Mucosa of gallbladder (tissue), 1 donor: Measurements from ENCODE around the gene PTPRM. TPM values are rescaled to one million over a fixed set of nuclear protein-coding genes. Genes with fewer than 3 reads are reported as not detected.

Source experiments
- DNase-seq: peaks from one replicate; pipeline ENCODE4 v3.0.0-alpha.2; 2020; ENCODE audit warnings: low spot score
- total RNA-seq: library from RNA; stranded (reverse); gene quantifications from one replicate; pipeline ENCODE4 v1.2.1, GENCODE V29; 2021
- donor health status: DM: no; HTN: no; CAD: no.

The PTPRM gene
- total RNA-seq, 1 donor from 2014 or later: 61.5 TPM

DNA sequence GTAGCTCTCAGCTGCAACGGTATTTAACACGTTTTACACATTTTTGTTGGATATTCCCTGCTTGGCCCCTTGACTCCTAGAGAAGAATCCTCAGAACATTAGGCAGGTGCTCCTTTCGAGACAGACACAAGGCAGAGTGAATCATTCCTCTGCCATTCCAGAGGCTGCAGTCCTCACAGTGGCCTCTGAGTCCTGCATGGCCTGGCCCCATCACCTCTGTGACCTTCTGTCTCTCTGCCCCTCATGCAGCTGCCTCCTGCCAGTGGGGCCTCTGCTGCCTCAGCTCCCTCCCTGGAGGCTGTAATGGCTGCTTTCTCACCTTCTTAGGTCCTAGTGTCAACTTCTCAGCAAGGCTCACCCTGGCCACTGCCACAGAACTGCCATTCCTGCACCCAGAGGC, 101.3 kb downstream of the PTPRM start:
- DNase-seq: no peak

DNA sequence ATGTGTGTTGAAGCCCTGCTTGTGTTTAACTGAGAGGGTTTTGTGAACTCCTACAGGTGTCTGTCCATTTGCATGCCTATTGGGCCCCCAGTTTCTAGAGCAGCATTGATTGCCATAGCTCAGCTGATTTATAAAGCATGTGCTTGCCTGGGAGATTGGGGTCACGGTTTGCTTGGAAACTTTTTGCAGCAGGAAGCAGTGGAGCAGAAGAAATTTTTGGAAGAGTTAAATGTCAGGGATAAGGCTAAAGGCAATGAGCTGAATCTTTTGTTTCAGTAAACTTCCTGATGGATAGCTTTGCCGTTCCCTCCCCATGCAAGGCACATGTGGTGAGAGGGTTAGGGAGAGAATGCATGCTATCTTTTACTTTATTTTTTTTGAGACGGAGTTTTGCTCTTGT, 102.2 kb downstream of the PTPRM start:
- no peak for DNase-seq

DNA sequence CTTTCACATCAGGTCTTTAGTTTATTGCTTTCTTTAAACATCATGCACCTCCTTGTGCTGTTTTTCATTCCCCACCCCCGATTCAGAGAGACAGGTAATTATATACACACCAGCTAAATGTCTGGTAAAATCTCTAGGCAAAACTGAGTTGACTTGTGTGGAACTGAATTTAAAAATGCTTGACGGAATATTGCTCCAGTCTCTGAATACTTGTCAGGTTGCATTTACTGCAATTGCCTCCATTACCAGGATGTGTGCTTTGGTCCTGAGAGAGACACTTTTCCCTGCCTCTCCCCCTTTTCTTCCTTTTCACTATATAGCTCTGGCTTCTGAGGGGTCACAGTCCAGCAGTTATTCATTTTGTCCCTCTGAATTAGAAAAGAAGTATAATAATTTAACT, 104.0 kb downstream of the PTPRM start:
- DNase-seq: no peak

DNA sequence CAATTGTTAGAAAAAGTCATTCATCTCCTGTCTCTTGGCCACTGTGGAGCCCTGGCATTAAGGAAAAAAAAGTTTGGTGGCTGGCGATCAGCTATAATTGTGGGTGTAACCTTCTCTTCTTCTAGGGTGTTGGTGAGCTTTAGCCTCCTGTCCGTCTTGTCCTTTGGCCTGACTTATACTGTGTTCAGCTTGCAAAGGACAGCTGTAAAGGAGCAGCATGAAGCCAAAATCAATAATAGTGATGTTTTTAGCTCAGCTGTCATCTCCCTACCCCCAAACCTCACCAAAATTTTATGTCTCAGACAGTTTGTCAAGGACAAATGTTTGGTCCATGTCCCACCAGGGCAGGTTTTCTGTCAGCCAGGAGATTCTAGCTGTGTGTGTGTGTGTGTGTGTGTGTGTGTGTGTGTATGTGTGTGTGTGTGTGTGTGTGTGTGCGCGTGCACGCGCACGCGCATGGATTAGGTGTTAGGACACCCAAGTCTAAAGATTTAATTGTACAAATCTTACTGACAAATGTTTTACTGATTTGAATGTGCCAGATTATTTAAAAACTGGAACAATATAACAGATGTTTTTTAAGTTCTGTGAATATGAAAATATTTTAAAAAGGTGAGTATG, 109.2 kb downstream of the PTPRM start:
- DNase-seq: no peak

DNA sequence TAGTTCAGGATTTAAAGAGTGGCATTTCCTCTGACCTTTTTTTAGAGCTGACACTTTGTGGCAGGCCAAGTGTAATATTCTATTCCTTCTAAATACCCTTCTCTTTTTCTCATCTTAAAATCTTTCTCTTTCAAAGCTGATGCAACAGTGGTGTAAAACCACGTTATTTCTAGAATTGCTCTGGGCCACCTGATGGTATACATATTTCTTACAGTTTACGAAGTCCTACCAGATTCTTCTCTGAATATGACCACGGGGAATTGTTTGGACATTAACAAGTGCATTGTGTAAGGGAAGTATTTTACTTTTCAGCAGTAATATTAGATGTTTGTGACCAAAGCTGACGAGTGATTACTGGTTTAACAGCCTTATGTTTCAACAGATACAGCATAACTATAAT, 109.9 kb downstream of the PTPRM start:
- DNase-seq: no peak

DNA sequence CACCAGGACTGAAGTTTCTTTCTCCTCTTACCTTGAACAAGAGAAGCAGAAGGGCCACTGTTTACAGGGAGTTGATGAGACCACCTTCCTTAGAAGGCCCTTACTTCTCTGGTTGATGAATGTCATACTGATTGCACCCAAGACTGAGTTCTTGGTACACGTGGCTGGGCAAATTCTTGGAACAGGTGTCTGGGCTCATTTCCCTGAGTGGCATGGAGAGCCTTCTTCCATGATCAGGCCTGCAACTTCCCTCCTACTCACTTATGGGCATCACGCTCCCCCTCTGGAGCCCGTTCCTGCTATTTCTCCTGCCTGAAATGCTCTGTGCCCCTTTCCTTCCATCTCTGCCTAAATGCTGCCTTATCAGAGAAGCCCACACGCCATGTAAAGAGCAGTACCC, 110.3 kb downstream of the PTPRM start:
- DNase-seq: no peak

DNA sequence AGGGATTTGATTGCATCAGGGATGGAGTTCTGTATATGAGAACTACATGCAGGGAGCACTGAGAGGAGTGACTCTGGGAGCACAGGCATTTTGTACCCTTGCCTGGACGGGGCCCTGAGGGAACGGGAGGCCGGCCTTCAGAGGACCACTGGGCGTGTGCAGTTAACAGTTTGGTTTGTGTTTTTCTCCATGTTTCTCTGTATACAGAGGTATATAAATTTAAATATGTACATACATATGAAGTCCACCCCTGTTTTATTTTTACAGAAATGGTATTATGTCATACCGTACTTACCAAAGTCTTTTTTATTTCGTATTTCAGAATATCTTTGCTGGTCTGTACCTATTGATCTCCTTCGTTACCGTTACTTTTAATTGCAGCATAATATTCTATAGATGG, 111.3 kb downstream of the PTPRM start:
- DNase-seq: no peak

DNA sequence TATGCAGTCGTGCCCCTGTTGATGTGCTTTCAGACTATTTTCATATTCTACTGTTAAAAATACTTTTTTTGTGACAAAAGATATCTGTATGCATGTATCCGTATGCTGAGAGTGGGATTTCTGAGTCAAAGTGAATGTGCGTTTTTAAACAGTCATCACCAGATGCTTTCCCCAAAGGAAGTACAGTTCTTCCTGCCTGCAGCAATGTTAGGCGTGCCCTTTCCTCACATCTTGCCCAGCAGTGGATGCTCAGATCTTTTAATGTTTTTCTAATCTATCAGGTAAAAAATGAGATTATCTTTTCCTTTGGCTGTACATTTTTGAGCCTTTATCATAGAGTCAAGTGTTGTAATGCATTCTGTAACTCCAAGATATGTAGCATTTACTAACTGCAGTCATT, 111.7 kb downstream of the PTPRM start:
- no peak for DNase-seq

DNA sequence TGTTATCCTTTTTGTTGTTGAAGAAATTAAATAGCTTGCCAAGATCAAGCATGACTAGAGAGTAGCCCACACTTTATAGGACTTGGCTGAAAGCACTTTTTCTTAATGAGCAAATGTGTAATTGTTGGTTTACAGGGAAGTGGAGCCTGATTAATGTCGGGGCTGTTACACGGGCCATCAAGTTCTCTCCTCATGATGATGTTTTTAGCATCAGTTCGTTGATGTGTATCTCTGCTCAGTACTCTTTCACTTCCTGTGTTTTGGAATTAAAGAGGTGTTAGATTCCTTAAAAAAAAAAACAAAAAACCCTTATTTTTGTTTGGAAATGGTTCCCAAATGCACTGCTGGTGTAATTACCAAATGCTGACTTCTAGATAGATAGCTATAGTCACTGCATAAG, 114.2 kb downstream of the PTPRM start:
- no peak for DNase-seq

DNA sequence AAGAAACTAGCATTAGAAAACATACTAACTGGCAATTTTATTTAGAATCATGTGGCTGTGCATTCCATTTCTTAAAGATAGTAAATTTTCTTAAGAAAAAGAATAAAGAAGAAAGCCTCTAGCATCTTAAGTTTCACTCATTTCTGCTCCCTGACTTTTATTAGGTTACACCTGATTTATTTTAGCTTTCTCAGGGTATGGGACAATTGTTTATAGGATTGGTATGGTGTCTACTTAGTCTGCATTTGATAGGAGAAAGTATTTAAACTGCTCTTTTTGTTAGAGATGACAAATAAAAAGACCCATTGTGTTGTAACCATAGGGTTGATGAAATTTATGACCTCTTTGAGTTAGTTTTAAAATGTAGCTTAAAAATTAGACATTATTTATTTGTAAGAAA, 115.2 kb downstream of the PTPRM start:
- DNase-seq: no peak

DNA sequence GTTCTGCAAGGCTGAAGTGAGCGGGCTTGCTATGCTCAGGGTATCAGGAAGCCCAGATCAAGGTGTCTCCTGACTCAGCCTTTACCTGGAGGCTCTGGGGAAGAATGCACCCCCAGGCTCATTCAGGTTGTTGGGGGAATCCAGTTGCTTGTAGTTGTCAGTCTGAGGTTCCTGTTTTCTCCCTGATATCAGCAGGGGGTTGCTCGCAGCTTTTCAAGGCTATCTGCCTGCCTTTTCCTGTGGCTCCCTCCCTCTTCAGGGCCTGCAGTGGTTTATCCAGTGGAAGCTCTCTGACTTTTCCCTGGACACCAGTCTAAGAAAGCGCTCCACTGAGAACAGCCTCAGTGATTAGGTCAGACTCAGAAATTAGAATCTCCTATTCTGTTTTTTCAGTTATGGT, 116.6 kb downstream of the PTPRM start:
- DNase-seq: no peak

DNA sequence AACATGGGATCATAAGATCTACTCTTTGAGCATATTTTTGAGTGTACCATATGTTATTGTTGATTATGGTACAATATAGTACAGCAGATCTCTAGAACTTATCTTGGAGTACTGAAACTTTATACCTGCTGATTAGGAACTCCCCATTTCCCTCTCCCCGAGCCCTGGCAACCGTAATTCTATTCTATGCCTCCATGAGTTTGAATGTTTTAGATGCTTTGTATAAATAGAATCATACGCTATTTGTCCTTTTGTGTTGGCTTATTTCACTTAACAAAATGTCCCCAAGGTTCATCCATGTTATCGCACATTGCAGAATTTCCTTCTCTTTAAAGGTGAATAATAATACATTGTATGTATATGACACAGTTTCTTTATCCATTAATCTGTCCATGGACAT, 117.2 kb downstream of the PTPRM start:
- no peak for DNase-seq

DNA sequence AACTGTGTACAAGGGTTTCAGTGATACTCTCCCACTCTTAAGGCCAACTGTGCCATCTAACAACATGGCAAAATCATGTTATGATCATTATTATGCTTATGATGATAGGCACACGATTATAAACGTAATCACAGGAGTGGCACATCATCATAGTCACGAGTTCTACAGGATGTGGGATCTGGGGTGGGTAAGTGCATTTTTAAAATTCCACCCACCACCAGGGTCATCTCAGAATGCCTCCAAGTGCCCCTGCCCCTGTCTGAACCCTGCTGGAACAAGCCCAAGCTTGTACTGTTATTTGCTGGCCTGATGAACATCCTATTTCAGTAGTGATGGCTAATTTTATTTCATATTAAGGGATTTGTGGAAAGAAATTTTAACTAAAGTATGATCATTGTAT, 117.8 kb downstream of the PTPRM start:
- DNase-seq: no peak

DNA sequence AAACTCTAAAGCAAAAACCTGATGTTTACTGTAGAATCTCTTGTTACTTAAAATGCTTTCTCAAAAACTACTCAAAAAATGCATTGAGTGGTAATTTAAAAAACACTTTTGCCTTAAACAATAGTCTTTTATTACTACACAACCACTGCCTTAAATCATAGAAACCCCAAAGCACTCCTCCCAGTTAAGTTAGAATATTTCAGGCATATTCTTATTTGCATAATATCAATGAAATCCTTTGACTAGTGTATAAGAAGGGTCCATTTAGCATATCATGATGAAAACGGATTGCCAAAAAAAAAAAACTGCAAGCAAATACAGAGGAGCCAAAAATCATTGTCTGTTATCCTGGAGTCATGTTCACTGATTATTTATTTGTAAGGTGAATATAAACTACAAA, 119.2 kb downstream of the PTPRM start:
- DNase-seq: no peak

DNA sequence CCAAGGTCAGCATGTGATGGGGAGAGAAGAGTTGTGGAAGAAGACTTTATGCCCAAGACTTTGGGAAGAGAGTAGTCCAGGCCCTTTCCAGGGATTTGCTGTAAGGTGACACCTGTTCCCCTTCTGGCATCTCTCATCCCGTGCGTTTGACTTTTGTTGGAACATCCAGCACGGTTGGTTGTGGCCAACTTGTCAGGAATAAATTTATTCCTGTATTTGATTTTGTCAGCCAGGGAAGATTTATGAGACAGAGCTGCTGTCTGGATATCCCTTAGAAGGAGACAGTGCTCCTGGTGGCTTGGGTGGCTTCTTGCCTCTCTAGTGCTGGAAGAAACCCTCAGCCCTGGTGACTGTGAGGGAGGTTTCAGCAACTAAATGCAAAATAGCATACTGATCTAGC, 121.5 kb downstream of the PTPRM start:
- DNase-seq: no peak

DNA sequence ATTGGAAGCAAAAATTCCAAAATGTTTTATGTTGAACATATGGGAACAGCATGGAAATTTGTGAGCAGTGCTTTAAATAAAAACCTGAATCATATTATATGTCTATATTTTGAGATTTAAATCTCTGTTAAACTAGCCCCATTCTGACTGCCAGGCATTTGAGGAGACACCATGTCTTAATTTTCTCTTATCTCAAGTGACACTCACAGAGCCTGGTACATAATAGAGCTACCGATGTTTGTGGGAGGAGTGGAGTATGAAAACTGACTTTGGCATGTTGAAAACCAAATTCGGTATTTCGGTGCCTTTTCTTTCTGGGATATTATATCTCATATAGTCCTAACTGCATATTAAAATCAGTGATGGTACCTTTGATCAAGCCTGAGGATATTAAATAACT, 124.1 kb downstream of the PTPRM start:
- no peak for DNase-seq

DNA sequence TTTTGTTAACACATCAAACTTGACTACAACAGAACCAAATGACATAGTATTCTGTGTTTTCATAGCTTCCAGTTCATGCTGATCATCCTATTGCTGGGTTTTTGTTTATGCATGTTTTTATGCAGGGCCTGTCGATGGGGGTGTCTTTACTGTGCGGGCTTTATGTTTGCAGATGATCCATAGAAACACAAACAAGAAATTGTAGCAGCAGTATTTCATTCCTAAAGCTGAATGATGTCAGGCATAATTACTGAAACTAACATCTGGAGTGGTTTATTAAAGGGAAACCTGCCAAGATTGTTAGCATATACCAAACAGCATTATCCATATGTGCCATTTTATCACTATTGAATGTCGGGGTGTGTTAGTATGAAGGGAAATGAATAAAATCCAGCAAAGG, 129.7 kb downstream of the PTPRM start:
- no peak for DNase-seq

DNA sequence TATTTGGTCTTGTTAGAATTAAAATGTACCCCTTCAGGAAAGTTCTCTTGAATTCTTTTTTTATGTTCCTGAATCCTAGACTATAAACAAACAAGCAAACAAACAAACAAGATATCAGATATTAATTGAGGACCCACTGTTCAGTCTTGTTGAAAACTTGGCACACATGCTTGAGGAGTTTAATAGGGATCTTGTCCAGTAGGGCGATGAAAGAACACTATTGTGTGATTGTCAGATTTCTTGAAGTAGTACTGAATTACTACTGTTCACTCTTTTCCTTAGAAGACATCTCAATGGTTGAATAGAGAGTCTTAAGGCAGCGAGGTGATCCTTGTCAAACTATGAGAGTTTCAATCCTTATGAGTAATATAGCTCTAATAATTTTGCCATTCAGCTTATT, 130.2 kb downstream of the PTPRM start:
- no peak for DNase-seq

DNA sequence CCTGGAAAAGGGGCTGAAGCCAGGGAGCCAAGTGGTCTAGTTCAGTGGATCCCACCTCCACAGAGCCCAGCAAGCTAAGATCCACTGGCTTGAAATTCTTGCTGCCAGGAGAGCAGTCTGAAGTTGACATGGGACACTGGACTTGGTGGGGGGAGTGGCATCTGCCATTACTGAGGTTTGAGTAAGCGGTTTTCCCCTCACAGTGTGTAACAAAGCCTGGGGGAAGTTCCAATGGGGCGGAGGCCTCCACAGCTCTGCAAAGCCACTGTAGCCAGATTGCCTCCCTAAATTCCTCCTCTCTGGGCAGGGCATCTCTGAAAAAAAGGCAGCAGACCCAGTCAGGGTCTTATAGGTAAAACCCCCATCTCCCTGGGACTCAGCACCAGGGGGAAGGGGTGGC, 144.4 kb downstream of the PTPRM start:
- no peak for DNase-seq

DNA sequence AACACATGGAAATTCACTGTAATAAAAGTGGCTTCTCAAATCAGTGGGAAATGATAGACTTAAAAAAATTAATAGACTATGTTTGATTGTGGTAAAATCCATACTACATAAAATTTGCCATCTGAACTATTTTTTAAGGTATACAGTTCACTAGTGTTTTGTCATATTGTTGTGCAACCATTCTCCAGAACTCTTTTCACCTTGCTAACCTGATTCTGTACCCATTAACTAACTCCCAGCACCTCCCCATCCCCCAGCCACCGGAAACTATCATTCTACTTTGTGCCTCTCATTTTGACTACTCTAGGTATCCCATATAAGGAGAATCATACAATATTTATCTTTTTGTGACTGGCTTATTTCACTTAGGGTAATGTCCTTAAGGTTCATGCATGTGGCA, 153.3 kb downstream of the PTPRM start:
- no peak for DNase-seq

DNA sequence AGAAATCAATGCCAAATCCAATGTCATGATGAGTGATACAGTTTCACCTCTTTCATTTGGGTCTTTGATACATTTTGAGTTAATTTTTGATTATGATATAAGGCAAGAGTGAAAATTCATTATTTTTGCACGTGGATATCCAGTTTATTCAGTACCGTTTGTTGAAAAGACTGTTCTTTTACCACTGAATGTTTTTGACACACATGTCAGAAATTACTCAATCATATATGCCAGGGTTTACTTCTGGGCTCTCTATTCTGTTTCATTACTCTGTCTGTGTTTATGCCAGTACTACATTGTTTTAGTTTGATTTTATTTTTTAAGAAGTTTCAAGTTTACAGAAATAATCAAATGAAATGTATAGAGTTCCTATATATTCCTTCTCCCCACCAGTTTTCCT, 154.4 kb downstream of the PTPRM start:
- no peak for DNase-seq

DNA sequence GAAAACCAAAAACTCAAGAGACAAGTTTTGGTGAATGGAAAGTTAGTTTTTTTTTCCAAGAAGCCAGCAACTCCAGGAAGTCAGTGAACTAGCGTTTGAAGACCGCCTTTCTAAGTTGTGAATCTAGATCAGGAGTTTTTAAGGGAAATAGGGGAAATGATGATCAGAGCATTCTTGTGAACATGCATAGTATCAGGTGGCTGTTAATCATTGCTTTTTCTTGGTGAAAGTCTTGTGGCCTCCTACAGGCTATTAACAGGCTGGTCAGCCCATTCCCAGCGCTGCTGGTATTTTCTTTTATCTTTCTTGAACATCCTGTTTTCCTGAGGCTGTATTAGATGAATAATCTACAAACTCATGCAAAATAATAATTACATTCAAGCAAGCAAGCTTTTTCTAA, 155.8 kb downstream of the PTPRM start:
- DNase-seq: no peak

DNA sequence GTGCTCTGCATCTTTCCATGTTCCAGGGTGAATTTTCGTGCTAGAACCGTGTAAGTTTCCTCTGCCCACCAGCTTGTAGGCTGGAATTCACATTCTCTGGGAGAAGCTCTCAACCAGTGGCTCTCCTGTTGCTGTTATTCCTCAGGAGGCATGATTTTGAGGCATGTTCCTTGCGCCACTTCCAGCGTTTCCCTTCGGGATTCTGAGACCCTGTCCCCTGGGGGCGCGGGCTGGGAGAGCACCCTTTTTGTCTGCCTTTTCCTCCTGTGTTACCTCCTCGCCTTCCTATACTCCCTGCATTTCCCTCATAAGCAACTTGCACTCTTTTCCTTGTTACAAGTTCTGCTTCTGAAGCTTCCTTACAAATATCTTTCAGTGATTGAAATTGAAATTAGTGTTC, 156.4 kb downstream of the PTPRM start:
- DNase-seq: no peak

DNA sequence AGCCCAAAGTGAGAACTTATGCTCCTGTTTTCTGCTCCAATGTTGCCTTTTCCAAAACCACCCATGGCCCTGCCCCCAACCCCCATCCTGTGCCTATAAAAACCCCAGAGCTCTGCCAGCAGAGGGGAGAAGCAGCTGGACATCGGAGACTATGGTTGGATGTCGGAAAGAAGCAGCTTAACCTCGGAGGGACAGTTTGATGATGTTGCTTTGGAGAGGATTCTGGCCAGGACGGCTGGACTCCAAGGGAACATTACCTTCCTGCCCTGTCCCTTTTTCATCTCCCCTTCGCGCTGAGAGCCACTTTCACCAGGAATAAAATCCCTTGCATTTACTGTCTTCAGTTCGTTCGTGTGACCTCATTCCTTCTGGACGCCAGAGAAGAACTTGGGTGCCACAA, 158.4 kb downstream of the PTPRM start:
- no peak for DNase-seq

DNA sequence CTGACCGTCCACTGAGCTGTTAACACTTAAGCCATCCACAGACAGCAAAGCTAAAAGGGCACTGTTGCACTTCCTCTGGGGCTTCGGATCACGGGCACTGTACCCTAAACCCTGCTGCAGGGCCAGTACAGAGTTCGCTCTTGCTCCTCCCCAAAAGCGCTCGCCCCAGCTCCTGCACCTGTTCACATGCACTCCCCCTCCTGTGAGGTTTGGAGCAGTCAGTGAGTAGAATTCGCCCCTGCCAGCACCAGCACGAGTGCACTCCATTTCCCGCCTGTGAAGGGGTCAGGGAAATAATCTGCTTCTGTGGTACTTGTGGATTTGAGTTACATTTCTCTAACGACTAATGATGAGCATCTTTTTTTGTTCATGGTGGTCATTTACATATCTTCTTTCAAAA, 158.8 kb downstream of the PTPRM start:
- no peak for DNase-seq
